SW 1271 (cell line): Measurements from ENCODE around the gene LRIF1.
"Not testable (repeated sequence)": the region's sequence is repeated elsewhere in the genome, so short reads cannot be mapped to it uniquely, and the experiment has no call there.

ENCODE experiments used
- DNase-seq, 2 experiments: peaks; one replicate each; lab custom pipeline; 2025; lab: John Stamatoyannopoulos, UW

LRIF1 gene

DNA sequence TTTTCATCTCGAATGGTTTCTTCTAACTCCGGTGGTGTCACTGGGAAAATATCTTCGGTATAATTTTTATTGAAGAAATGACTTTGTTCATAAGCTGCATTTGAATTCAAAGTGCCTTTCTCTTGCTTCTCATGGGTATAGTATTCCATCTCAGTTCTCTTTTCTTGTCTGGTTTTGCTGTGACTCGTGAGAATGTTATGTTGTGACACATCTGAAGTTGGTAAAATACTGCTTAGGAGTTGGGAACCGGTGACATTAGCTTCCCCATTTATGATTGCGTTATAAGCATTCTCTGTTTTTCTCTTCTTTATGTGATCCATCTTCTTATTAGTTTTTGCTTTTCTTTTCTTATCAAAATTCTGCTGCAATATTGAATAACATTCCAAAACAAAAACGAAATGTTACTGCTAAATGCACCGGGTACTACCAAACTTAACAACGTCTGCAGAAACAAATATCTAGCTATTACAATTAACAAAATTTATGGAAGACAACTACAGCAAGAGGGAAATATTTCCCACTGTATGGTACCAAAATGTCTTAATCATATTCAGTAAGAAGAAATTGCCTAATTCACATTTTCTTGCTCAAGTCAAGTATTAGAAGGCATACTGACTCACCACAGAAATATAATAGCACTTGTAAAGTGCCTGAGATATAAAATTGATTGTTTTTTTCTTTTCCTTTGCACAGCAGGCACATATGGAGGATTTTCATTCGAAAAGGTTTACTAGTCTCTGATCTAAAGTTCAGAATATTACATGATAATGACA, 15.5 kb downstream of the LRIF1 start:
- DNase-seq, result peak in 1 of 2 experiments; percentile 6

DNA sequence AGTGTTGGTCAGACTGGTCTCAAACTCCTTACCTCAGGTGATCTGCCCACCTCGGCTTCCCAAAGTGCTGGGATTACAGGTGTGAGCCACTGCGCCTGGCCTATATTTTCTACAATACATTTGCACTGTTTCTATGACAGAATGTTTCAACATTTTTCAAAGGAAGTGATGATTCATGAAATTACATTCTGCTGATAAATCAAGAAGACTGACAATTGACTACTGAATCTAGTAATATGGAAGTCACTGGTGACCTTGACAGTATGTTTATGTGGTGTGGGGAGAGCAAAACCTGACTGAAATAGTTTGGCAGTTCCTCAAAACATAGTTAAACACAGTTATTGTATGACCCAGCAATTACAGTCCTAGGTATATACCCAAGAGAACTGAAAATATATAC, 18.1 kb downstream of the LRIF1 start:
- no peak for DNase-seq

DNA sequence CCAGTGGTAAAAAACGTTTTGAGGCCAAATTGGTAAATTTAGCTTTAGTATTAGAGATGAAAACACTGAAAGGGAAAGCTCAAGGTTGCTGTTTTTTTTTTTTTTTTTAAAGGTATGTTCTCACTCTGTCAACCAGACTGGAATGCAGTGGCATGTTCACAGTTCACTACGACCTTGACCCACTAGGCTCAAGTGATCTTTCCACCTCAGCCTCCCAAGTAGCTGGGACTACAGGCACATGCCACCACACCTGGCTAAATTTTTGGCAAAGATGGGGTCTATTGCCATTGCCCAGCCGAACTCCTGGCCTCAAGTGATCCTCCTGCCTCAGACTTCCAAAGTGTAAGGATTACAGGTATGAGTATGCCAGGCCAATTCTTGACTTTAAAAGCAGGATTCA, 18.9 kb downstream of the LRIF1 start:
- no peak for DNase-seq

DNA sequence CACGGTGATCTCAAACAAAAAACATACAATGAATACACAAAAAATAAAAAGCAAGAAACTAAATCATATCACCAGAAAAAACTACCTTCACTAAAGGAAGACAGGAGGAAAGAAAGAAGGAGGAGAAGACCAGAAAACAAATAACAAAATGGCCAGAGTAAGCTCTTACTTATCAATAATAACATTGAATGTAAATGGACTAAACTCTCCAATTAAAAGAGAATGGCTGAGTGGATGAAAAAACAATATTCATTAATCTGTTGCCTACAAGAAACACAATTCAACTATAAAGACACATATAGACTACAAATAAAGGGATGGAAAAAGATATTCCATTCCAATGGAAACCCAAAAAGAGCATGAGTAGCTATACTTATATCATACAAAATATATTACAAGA, 27.2 kb downstream of the LRIF1 start:
- no peak for DNase-seq

DNA sequence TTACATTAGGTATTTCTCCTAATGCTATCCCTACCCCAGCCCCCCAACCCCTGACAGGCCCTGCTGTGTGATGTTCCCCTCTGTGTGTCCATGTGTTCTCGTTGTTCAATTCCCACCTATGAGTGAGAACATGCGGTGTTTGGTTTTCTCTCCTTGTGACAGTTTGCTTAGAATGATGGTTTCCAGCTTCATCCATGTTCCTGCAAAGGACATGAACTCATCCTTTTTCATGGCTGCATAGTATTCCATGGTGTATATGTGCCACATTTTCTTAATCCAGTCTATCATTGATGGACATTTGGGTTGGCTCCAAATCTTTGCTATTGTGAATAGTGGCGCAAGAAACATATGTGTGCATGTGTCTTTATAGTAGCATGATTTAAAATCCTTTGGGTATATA, 32.6 kb downstream of the LRIF1 start:
- DNase-seq, result not testable (repeated sequence)

DNA sequence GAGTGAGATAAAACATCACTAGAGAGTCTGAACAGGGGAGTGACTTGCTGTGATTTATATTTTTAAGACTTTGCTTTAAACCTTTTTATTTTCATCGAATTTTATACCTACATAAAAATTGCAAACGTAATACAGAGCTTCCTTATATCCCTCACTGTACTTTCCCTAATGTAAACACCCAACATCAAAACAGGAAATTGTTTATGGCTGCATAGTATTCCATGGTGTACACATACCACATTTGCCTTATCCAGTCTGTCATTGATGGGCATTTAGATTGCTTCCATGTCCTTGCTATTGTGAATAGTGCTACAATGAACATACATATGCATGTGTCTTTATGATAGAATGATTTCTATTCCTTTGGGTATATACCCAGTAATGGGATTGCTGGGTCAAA, 34.8 kb downstream of the LRIF1 start:
- no peak for DNase-seq

DNA sequence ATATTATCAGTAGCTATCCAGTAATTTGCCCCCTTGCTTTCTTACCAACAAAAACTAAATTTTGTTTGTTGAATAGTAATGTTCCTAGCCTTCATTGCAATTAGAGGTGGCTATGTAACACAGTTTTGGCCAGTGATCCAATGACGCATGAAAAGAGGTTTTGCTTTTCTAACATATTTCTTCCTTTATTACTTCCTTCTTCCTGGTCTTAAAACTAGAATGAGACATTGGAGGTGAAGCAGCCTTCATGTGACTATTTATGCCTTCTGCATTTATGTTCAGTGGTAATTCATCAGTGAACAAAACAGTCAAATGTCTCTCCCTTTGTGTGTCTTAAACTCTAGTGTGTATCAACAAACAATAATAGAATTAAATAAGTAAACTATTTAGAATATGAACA, 35.5 kb downstream of the LRIF1 start:
- no peak for DNase-seq

DNA sequence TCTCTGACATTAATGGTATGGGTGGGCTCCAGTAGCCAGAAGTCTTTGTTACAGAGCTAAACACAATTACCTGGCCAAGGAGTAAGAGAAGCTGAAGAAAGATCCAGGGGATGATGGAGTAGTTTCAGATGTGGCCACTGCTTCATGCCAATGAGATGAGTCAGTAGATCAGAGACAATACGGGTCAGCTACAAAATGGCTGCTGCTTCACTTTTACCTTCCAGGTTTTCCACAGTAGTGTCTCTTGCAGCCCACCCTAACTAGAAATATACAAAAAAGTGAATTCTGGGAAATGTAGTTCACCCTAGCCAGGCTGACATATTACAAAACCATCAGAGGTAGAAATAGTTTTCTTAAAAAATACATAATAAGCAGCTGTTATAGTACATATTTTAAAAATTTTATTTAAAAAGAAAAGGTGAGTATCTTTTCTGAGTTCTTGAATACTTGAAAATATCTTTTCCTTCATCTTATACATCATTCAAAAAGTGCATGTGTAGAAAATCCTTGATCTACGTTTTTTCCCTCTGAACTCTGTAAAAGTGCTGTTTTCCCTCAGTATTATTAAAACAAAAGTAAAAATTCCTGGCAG, 36.1 kb downstream of the LRIF1 start:
- DNase-seq, result peak in 1 of 2 experiments; percentile 7

DNA sequence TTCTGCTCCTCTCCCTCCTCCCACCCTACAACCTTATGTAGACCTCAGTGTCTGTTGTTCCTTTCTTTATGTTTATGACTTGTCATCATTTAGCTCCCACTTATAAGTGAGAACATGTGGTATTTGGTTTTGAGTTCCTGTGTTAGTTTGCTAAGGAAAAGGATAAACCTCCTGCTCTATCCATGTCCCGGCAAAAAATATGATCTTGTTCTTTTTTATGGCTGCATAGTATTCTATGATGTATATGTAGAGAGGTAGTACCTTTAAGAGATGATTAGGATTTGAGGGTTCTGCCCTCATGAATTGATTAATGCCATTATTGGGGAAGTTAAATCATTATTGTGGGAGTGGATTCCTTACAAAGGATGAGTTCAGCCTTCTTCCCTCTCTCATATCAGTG, 41.8 kb downstream of the LRIF1 start:
- no peak for DNase-seq

DNA sequence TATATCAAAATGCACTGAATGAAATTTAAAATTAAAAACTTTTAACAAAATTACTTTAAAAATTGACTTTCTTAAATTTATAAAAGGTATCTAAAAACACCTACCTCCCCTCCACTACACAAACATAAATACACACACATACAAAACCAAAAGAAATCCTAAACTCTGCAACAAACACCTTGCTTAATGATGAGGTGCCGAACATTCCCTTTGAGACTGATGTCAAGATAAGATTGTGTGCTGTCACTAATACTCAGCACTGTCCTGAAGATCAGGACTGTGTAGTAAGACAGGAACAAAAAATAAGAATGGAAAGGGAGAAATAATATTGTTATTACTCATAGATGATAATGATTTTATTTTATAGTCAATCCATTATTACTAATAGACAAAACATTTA, 45.7 kb downstream of the LRIF1 start:
- no peak for DNase-seq

DNA sequence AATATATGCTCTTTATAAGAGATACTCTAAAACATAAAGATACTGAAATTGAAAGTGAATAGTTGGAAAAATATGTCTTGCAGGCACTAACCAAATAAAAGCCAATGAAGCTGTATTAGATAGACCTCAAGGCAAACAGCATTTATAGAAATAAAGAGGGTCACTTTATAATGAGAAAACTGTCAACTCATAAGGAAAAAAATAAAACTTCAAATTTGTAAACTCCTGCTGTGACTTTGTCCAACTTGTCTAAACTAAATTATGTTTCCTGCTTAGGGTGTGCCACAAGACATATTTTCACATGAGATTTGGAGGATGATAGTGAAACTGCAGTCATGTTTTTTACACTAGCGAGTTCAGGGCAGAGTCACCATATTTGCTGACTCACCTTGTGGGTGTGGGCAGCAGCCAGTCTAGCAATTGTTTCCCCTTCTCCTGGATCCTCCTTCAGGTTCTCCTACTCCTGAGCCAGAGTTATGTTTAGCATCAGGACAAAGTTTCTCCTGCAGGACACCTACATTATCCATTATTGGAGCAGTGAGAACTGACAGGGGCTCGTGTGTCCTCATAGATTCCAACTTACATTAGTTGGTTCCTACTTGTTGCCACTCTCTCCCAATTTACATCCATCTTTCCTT, 46.9 kb downstream of the LRIF1 start:
- DNase-seq, result peak in 1 of 2 experiments; percentile 38

DNA sequence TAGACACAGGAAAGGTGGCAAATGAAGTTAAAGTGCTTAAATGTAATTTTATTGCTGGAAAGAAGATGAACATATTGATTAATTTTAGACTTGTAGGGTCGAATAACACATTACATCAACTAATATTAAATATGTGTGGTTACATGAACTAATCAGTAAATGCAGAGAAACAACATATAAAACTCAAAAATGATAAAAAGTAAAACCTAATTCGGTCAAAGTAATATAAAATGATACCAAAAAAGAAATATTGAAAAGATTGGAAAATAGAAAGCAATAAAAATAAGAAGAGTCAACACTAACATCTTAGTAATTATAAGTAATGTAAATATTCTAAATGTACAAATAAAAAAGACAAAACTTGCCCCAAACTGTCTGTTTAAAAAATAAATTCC, 47.5 kb downstream of the LRIF1 start:
- DNase-seq, result no peak

DNA sequence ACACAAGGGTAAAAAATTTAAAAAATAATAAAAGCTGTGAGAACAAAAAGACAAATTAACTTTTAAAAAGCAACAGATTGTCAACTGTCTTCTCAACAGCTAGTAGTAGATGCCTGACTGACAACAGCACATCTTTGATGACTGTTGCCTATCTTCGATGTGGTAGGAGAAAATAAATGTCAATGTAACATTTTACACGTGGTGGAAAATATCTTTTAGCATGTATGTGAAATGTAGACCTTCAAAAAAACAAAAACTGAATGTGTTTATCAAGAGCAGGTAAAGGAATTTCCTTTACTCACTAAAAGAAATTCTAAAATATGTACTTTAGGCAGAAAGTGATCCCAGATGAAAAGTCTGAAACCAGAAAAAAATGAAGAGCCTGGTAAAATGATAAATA, 47.9 kb downstream of the LRIF1 start:
- no peak for DNase-seq

DNA sequence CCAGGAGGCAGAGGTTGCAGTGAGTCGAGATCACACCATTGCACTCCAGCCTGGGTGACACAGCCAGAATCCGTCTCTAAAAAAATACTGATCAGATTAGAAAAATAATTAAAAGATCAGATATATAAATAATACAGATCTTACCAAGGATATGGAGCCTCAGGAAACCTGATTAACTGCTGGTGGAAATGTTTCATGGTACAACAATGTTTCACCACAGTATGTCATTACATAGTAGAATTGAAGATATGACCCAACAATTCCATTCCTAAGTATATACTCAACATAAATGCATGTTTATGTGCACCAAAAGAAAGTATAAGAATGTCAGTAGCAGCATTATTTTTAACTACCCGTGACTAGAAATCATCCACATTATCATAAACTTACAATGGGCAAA, 49.0 kb downstream of the LRIF1 start:
- no peak for DNase-seq

DNA sequence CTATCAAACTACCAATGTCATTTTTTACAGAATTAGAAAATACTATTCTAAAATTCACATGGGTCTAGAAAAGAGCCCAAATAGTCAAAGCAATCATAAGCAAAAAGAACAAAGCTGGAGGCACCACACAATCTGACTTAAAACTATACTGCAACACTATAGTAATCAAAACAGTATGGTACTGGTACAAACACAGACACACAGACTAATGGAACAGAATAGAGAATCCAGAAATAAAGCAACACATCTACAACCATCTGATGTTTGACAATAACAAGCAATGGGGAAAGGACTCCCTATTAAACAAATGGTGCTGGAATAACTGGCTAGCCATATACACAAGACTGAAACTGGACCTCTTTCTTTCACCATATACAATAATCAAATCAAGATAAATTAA, 50.9 kb downstream of the LRIF1 start:
- no peak for DNase-seq

DNA sequence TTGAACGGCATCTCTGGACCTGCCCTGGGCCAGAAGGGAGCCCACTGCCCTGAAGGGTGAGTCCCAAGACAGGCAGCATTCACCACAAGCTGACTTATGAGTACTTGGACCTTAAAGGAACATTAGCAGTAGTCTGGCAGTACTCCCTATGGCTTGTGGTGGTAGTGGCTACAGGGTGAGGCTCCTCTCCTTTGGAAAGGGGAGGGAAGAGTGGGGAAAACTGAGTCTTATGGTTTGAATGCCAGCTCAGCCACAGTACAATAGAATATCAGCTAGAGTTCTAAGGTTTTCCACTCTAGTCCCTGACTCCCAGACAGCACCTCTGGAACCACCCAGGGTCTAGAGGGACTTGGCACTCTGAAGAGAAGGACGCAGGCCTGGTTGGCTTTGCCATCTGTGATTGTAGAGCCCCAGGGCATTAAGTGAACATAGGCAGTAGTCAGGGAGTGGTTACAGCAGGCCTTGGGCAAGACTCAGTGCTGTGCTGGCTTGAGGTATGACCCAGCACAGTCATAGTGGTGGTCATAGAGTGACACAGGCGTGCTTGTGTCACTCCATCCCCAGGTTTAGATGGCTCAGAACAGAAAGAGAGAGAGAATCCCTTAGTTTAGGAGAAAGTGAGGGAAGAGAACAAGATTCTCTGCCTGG, 59.7 kb downstream of the LRIF1 start:
- no peak for DNase-seq

DNA sequence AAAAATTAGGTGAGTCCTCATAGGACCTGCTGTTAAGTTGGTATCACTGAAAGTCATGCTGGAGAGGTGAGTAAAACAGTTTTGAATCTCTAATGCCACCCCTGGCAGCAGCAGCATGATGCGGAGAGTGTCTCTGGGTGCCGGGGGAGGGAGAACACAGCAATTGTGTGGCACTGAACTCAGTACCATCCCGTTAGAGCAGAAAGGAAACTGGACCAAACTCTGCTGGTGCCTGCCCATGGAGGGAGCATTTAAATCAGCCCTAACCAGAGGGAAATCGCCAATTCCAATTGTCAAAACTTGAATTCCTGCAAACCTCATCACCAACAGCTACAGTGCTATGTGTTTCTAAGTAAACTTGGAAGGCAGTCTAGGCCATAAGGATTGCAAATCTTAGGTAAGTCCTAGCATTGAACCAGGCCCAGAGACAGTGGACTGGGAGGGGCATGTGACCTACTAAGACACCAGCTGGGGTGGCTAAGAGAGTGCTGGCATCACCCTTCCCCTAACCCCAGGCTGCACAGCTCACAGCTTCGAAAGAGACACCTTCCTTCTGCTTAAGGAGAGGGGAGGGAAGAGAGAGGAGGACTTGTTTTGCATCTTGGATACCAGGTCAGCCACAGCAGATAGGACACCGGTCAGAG, 60.8 kb downstream of the LRIF1 start:
- DNase-seq, result no peak

DNA sequence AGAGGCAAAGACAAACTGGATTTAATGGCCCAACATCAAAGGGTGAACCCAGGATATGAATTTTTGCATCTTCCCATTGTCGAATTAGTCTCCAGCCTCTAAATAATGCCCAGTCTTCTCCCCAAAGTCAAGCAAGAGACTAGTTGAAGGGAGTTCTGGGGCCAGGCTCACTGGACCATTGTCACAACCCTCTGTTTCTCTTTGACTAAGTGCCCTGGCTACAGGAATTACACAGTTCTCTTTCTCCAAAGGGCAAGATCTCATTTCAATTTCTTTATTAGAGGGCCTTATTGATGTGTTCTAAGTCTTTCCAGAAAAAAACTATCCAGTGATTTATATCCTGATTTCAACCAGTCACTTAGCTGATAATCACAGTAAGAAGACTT, 64.3 kb downstream of the LRIF1 start:
- no peak for DNase-seq

DNA sequence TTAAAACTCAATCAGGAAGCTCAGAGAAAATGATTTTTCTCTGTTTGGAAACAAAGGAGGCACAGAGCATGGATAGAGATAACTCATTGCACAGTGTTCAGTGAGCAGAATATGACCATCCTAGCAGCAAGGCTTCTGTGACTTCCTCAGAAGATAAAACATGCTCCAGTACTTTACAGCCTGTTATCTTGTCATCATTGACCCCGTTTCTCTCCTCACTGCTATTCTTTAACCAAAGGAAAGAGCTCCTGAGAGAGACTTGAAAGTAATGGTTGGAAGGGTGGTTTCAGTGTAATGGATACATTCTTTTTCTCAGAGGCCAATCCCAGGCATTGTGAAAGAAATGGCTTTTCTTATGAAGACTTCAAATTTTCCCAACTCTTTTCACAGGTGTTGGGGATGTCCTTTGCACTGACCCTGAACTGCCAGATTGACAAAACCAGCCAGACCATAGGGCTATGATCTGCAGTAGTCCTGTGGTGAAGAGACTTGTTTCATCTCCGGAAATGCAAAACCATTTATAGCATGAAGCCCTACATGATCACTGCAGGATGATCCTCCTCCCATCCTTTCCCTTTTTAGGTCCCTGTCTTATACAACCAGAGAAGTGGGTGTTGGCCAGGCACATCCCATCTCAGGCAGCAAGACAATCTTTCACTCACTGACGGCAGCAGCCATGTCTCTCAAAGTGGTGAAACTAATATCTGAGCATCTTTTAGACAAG, 64.8 kb downstream of the LRIF1 start:
- DNase-seq, result no peak

DNA sequence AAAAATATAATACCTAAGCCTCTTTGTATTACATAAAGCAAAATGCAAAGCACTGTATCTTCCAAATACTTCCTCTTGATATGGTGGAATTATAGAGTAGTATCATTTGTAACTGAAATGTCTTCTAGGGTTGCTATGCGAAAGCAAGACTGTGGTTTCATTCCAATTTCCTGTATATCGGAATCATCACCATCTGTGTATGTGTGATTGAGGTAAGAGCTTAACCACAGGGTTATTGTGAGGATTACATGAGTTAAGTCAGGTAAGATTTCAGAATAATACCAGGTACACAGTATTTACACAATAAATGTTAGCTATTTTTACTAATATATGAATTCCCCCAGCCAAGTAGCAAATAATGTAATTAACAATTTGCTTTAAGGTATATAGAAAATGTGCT, 66.0 kb downstream of the LRIF1 start:
- no peak for DNase-seq
